GM23248 (cell line): ENCODE data around the gene PTPRK.

Experiments used
- EZH2 ChIP-seq: fragments of 200-600 bp; sonication (generic); IDR thresholded peaks from 2 replicates; pipeline ENCODE4 v1.6.1; 2018; ENCODE audit warnings: antibody characterized with exemption, mild to moderate bottlenecking; ENCODE audit not compliant: insufficient read depth, poor library complexity, severe bottlenecking
- EZH2phosphoT487 ChIP-seq: fragments of 200-600 bp; sonication (generic); IDR thresholded peaks from 2 replicates; pipeline ENCODE4 v1.6.1; 2018; ENCODE audit warnings: antibody characterized with exemption, moderate library complexity, mild to moderate bottlenecking, low read depth; ENCODE audit not compliant: insufficient read depth

- no peak for TF ChIP-seq EZH2phosphoT487
- no peak for TF ChIP-seq EZH2
Observed at GRCh38 chr6:128352366-128352765, 168.0 kb downstream of the PTPRK start.
